ENCODE results near the gene ARL17B.
"Not testable (repeated sequence)": the region's sequence is repeated elsewhere in the genome, so short reads cannot be mapped to it uniquely, and the experiment has no call there.

ARL17B gene

GRCh38 chr17:46273541-46274236, 87.9 kb downstream of the ARL17B start:
- no peaks in the 10 kb centered on the region for H3K27me3 ChIP-seq (ENCODE audit: insufficient read depth, poor library complexity, severe bottlenecking)
- TF ChIP-seq CTCF (IDR thresholded peaks at IDR 0.05; ENCODE audit: insufficient read depth, low read length): no peak
- no peak for TF ChIP-seq SPI1 (IDR thresholded peaks at IDR 0.05; ENCODE audit: borderline replicate concordance, low read depth)
- no peak for TF ChIP-seq POLR2AphosphoS5 (IDR thresholded peaks at IDR 0.05; ENCODE audit: low read depth)
- TF ChIP-seq REST (IDR thresholded peaks at IDR 0.05; ENCODE audit: insufficient replicate concordance, low read depth): no peak
- no peak for TF ChIP-seq GABPA (IDR thresholded peaks at IDR 0.05; ENCODE audit: low read depth)
- no peak for DNase-seq (ENCODE audit: low read depth in 1 of 2, low spot score in 1 of 2)
- no peak overlapping the region for H3K27ac ChIP-seq (replicated peaks)
- H3K4me3 ChIP-seq (replicated peaks; ENCODE audit: insufficient read depth, low read length): no peak overlapping the region

- DNase-seq (ENCODE audit: low read depth in 1 of 2, low spot score in 1 of 2): peak in 1 of 2 experiments; percentile 12
- Histone ChIP-seq H3K4me3 (replicated peaks; ENCODE audit: insufficient read depth, low read length) (no peak overlapping the region), H3K27me3 (ENCODE audit: insufficient read depth, poor library complexity, severe bottlenecking) (no peaks in the 10 kb centered on the region), H3K27ac (replicated peaks) (no peak overlapping the region)
- TF ChIP-seq CTCF (IDR thresholded peaks at IDR 0.05; ENCODE audit: insufficient read depth, low read length): no peak
- TF ChIP-seq POLR2AphosphoS5 (IDR thresholded peaks at IDR 0.05; ENCODE audit: low read depth): no peak
- TF ChIP-seq GABPA (IDR thresholded peaks at IDR 0.05; ENCODE audit: low read depth): no peak
- no peak for TF ChIP-seq REST (IDR thresholded peaks at IDR 0.05; ENCODE audit: insufficient replicate concordance, low read depth)
- no peak for TF ChIP-seq SPI1 (IDR thresholded peaks at IDR 0.05; ENCODE audit: borderline replicate concordance, low read depth)
These were observed 91.5 kb downstream of the ARL17B start for GRCh38 chr17:46270032-46270431.

GRCh38 chr17:46266656-46267544, 94.7 kb downstream of the ARL17B start:
- Histone ChIP-seq H3K27ac (replicated peaks) (peak overlapping the region; percentile 66), H3K4me3 (replicated peaks; ENCODE audit: insufficient read depth, low read length) (peak overlapping the region; percentile 77), H3K27me3 (ENCODE audit: insufficient read depth, poor library complexity, severe bottlenecking) (no peaks in the 10 kb centered on the region)
- TF ChIP-seq CTCF (IDR thresholded peaks at IDR 0.05; ENCODE audit: insufficient read depth, low read length): no peak
- TF ChIP-seq POLR2AphosphoS5 (IDR thresholded peaks at IDR 0.05; ENCODE audit: low read depth): peak; percentile 79
- TF ChIP-seq SPI1 (IDR thresholded peaks at IDR 0.05; ENCODE audit: borderline replicate concordance, low read depth): peak; percentile 33; the same call in 1 of the 2 replicates
- no peak for TF ChIP-seq REST (IDR thresholded peaks at IDR 0.05; ENCODE audit: insufficient replicate concordance, low read depth)
- TF ChIP-seq GABPA (IDR thresholded peaks at IDR 0.05; ENCODE audit: low read depth): no peak
- peak; percentile 70 to 75 for DNase-seq (ENCODE audit: low read depth in 1 of 2, low spot score in 1 of 2)

- not testable (repeated sequence) for H3K27me3 ChIP-seq (ENCODE audit: insufficient read depth, poor library complexity, severe bottlenecking); DNase-seq (ENCODE audit: low read depth in 1 of 2, low spot score in 1 of 2)
- Histone ChIP-seq H3K4me3 (replicated peaks; ENCODE audit: insufficient read depth, low read length) (peak overlapping the region; percentile 42), H3K27ac (replicated peaks) (peak overlapping the region; percentile 60)
These were observed 95.4 kb downstream of the ARL17B start for GRCh38 chr17:46266063-46266655.
